NT2/D1 (cell line): ENCODE data around the gene ZNF385C.

Experiments used
- YY1 ChIP-seq: IDR thresholded peaks from 2 replicates; pipeline ENCODE4 v1.6.1; 2011; ENCODE audit not compliant: insufficient read length, insufficient read depth
- ZNF274 ChIP-seq: IDR thresholded peaks from 2 replicates; pipeline ENCODE4 v1.6.1; 2011; ENCODE audit warnings: mild to moderate bottlenecking, low read depth, low read length

GRCh38 chr17:42124256-42124655 is 26.0 kb upstream of the ZNF385C start:
- TF ChIP-seq YY1: no peak
- no peak for TF ChIP-seq ZNF274
